Loucy (cell line): Measurements from ENCODE around the gene UBE2U.

Experiments used
- CTCF ChIP-seq: fragments of 200-600 bp; sonication (generic); conservative IDR thresholded peaks from 2 replicates; pipeline ENCODE4 v1.5.1; 2014; ENCODE audit warnings: mild to moderate bottlenecking, antibody characterized with exemption, low read length
- EZH2phosphoT487 ChIP-seq: fragments of 200-600 bp; IDR thresholded peaks from 2 replicates; pipeline ENCODE4 v1.6.1; 2018; ENCODE audit warnings: antibody characterized with exemption, mild to moderate bottlenecking, moderate library complexity, borderline replicate concordance

- TF ChIP-seq CTCF (no peak), EZH2phosphoT487 (no peak)
Observed at GRCh38 chr1:64304823-64305222, 101.4 kb downstream of the UBE2U start.
